ENCODE data around the gene HNRNPC. TPM values are rescaled to one million over a fixed set of nuclear protein-coding genes. Genes with fewer than 3 reads are reported as not detected.
A peak's percentile ranks its signal among the peaks of the same experiment; 100 is the strongest.

Gene HNRNPC
- total and polyA plus RNA-seq, 10 of the 15 experiments (the other 5 are each of a cell fraction or from before 2014, with no cell fraction given): 679 to 1,492 (median 1,262) TPM

DNA sequence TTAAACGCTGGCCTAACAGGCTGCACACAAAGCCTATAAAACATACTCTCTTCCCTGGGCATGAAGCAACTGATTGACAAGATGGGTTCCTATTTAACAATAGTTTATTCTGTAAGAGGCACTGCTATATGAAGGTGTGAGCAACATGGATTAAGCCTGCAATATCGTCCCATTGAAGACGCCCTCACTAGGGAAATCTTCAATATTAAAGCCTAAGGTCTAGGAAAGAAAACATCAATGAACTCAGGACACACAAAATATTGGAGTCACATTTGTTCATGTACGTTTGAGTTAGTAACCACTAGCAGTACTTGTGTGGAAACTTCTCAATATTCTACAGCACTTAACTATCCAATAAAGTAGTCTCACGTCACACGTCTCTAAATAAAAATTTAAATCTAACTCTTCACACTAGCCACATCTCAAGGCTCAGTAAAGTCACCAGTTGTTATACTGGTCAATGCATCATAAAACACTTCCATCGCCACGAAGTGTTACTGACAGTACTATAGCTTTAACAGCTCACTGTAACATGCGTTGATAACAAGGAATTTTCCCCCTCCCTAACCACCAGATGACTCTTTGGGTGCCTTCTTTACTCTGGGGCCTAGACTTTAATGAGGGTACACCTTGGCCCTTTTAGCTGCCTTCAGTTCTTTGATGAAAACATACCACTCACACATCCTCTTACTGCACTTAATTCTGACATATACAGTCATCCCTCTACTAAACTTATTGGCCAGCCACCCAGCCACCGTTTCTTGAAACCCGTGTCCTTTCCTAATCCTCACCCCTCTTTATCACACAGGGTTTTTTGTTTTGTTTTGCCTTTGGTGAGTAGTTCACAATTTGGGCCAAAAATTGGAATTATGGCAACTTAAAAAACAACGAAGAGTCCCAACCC lies 63.3 kb downstream of the HNRNPC start:
- DNase-seq (ENCODE audit: low read depth, low spot score): no peak
- Histone ChIP-seq H4K20me1 (ENCODE audit: control insufficient read depth, insufficient read depth) (no peaks in the 10 kb centered on the region; the same call in 1 of the 2 replicates), H3K4me1 (ENCODE audit: control insufficient read depth, insufficient read depth, low read length) (no peaks in the 10 kb centered on the region), H3K9me3 (replicated peaks; ENCODE audit: control insufficient read depth, insufficient read depth, low read length) (no peaks in the 10 kb centered on the region), H3K4me2 (ENCODE audit: control insufficient read depth, insufficient read depth) (no peak overlapping the region), H3K27ac (ENCODE audit: control insufficient read depth, insufficient read depth) (no peak overlapping the region), H3K36me3 (ENCODE audit: control insufficient read depth in 2 of 2, insufficient read depth in 2 of 2, low read length in 1 of 2) (peaks cover 1 to 32% of the 10 kb centered on the region in 2 experiments), H3K9ac (ENCODE audit: control insufficient read depth, insufficient read depth, low read length) (no peak overlapping the region), H2AFZ (ENCODE audit: control insufficient read depth, low read depth, low read length) (no peak overlapping the region), H3K27me3 (replicated peaks in 1 of 2; ENCODE audit: control insufficient read depth in 2 of 2, insufficient read depth in 2 of 2, low read length in 1 of 2) (no peaks in the 10 kb centered on the region), H3K4me3 (no peak overlapping the region), H3K79me2 (ENCODE audit: control insufficient read depth, insufficient read depth, low read length) (no peaks in the 10 kb centered on the region)
- RAD21 ChIA-PET (ENCODE audit: unreplicated experiment): no interaction called here
- CTCF ChIA-PET: interaction anchor here (0.8 kb wide), 1 partner anchor 16 kb away, joined by 3 read pairs; no protein-coding TSS in a partner anchor
- peak; percentile 58; the same call in 1 of the 2 replicates for TF ChIP-seq POLR2AphosphoS2 (IDR thresholded peaks at IDR 0.05; ENCODE audit: low read depth, low read length)
- TF ChIP-seq, protein P1, sequence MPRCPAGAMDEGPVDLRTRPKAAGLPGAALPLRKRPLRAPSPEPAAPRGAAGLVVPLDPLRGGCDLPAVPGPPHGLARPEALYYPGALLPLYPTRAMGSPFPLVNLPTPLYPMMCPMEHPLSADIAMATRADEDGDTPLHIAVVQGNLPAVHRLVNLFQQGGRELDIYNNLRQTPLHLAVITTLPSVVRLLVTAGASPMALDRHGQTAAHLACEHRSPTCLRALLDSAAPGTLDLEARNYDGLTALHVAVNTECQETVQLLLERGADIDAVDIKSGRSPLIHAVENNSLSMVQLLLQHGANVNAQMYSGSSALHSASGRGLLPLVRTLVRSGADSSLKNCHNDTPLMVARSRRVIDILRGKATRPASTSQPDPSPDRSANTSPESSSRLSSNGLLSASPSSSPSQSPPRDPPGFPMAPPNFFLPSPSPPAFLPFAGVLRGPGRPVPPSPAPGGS (IDR thresholded peaks at IDR 0.05; ENCODE audit: borderline replicate concordance, insufficient read depth, low read depth, low read length, poor library complexity, severe bottlenecking): peak; percentile 12
- TF ChIP-seq, protein P2, sequence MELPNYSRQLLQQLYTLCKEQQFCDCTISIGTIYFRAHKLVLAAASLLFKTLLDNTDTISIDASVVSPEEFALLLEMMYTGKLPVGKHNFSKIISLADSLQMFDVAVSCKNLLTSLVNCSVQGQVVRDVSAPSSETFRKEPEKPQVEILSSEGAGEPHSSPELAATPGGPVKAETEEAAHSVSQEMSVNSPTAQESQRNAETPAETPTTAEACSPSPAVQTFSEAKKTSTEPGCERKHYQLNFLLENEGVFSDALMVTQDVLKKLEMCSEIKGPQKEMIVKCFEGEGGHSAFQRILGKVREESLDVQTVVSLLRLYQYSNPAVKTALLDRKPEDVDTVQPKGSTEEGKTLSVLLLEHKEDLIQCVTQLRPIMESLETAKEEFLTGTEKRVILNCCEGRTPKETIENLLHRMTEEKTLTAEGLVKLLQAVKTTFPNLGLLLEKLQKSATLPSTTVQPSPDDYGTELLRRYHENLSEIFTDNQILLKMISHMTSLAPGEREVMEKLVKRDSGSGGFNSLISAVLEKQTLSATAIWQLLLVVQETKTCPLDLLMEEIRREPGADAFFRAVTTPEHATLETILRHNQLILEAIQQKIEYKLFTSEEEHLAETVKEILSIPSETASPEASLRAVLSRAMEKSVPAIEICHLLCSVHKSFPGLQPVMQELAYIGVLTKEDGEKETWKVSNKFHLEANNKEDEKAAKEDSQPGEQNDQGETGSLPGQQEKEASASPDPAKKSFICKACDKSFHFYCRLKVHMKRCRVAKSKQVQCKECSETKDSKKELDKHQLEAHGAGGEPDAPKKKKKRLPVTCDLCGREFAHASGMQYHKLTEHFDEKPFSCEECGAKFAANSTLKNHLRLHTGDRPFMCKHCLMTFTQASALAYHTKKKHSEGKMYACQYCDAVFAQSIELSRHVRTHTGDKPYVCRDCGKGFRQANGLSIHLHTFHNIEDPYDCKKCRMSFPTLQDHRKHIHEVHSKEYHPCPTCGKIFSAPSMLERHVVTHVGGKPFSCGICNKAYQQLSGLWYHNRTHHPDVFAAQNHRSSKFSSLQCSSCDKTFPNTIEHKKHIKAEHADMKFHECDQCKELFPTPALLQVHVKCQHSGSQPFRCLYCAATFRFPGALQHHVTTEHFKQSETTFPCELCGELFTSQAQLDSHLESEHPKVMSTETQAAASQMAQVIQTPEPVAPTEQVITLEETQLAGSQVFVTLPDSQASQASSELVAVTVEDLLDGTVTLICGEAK (IDR thresholded peaks at IDR 0.05; ENCODE audit: borderline replicate concordance): no peak
- peak; percentile 64; the same call in 1 of the 2 replicates for TF ChIP-seq SMAD5 (IDR thresholded peaks at IDR 0.05; ENCODE audit: low read depth)
- TF ChIP-seq EZH2 (IDR thresholded peaks at IDR 0.05; ENCODE audit: borderline replicate concordance, control insufficient read depth, low read depth, low read length): no peak
- TF ChIP-seq PML (IDR thresholded peaks at IDR 0.05; ENCODE audit: low read length): peak; percentile 25; the same call in 1 of the 2 replicates
- TF ChIP-seq POLR2A (IDR thresholded peaks at IDR 0.05; ENCODE audit: low read depth, low read length): peak; percentile 40; the same call in 1 of the 2 replicates
- TF ChIP-seq POLR2AphosphoS5 (IDR thresholded peaks at IDR 0.05; ENCODE audit: low read length): peak; percentile 68
- TF ChIP-seq, protein P3, sequence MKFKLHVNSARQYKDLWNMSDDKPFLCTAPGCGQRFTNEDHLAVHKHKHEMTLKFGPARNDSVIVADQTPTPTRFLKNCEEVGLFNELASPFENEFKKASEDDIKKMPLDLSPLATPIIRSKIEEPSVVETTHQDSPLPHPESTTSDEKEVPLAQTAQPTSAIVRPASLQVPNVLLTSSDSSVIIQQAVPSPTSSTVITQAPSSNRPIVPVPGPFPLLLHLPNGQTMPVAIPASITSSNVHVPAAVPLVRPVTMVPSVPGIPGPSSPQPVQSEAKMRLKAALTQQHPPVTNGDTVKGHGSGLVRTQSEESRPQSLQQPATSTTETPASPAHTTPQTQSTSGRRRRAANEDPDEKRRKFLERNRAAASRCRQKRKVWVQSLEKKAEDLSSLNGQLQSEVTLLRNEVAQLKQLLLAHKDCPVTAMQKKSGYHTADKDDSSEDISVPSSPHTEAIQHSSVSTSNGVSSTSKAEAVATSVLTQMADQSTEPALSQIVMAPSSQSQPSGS (IDR thresholded peaks at IDR 0.05; ENCODE audit: low read length): no peak
- peak; percentile 46; the same call in 1 of the 2 replicates for TF ChIP-seq ZBED1 (IDR thresholded peaks at IDR 0.05; ENCODE audit: borderline replicate concordance)
- POLR2A ChIA-PET: no interaction called here
- no peak for ATAC-seq
- 87% methylated on average over 12 of the region's 12 CpGs for WGBS (ENCODE audit: insufficient coverage, insufficient replicate concordance, low lambda C conversion rate, missing lambda C conversion rate)
- SMC1A ChIA-PET (ENCODE audit: uncharacterized antibody, unreplicated experiment): no interaction called here
- BruUV-seq (replicated peaks): no TSS peak
- intact Hi-C loops (cut with micrococcal nuclease; ENCODE audit: unreplicated experiment): no loop called here
- in situ Hi-C loops (cut with MboI): no loop called here
- FAIRE-seq: no peak

Measured in GM12878 (cell line).